H1 (cell line): ENCODE measurements around the gene PEPD. TPM values are rescaled to one million over a fixed set of nuclear protein-coding genes. Genes with fewer than 3 reads are reported as not detected.

Experiments
- BACH1 ChIP-seq: IDR thresholded peaks from 2 replicates; pipeline ENCODE4 v1.6.1; 2012; ENCODE audit warnings: low read length, improper control_type of control experiment
- polyA plus RNA-seq, 7 experiments: library from polyadenylated mRNA; depleted of rRNA in 3 of 7; stranded (reverse) in 5 of 7; unstranded in 2 of 7; fragments of >200 nt in 5 of 7; fragments of 200-250 nt in 2 of 7; gene quantifications; 1 replicate in 5 of 7; 2 replicates in 1 of 7; 4 replicates in 1 of 7; pipeline versions ENCODE4 v1.2.1 to v1.2.3, GENCODE V29; 2011 to 2013; ENCODE audit warnings: missing spikeins in 2 of 7, mixed read lengths in 2 of 7
- total RNA-seq: library from RNA; stranded (reverse); fragmentation: NEBNext Ultra II Directional; extraction: Animal tissue kit (Norgen Biotek cat#: 25700); gene quantifications from 2 replicates; pipeline ENCODE4 v1.2.1, GENCODE V29; 2021
- TF ChIP-seq, protein P1 (sequence below): fragments of 300-600 bp; sonication (generic); IDR thresholded peaks from 2 replicates; pipeline ENCODE4 v1.7.1; 2012; ENCODE audit warnings: low read length, moderate library complexity, mild to moderate bottlenecking, inconsistent platforms; ENCODE audit not compliant: insufficient replicate concordance

PEPD gene
- total and polyA plus RNA-seq, 2 of the 8 experiments (the other 6 are each of a cell fraction or from before 2014, with no cell fraction given), result 84.1 to 178 TPM

GRCh38 chr19:33472691-33473652, 48.6 kb downstream of the PEPD start (continued):
- TF ChIP-seq, protein P1, sequence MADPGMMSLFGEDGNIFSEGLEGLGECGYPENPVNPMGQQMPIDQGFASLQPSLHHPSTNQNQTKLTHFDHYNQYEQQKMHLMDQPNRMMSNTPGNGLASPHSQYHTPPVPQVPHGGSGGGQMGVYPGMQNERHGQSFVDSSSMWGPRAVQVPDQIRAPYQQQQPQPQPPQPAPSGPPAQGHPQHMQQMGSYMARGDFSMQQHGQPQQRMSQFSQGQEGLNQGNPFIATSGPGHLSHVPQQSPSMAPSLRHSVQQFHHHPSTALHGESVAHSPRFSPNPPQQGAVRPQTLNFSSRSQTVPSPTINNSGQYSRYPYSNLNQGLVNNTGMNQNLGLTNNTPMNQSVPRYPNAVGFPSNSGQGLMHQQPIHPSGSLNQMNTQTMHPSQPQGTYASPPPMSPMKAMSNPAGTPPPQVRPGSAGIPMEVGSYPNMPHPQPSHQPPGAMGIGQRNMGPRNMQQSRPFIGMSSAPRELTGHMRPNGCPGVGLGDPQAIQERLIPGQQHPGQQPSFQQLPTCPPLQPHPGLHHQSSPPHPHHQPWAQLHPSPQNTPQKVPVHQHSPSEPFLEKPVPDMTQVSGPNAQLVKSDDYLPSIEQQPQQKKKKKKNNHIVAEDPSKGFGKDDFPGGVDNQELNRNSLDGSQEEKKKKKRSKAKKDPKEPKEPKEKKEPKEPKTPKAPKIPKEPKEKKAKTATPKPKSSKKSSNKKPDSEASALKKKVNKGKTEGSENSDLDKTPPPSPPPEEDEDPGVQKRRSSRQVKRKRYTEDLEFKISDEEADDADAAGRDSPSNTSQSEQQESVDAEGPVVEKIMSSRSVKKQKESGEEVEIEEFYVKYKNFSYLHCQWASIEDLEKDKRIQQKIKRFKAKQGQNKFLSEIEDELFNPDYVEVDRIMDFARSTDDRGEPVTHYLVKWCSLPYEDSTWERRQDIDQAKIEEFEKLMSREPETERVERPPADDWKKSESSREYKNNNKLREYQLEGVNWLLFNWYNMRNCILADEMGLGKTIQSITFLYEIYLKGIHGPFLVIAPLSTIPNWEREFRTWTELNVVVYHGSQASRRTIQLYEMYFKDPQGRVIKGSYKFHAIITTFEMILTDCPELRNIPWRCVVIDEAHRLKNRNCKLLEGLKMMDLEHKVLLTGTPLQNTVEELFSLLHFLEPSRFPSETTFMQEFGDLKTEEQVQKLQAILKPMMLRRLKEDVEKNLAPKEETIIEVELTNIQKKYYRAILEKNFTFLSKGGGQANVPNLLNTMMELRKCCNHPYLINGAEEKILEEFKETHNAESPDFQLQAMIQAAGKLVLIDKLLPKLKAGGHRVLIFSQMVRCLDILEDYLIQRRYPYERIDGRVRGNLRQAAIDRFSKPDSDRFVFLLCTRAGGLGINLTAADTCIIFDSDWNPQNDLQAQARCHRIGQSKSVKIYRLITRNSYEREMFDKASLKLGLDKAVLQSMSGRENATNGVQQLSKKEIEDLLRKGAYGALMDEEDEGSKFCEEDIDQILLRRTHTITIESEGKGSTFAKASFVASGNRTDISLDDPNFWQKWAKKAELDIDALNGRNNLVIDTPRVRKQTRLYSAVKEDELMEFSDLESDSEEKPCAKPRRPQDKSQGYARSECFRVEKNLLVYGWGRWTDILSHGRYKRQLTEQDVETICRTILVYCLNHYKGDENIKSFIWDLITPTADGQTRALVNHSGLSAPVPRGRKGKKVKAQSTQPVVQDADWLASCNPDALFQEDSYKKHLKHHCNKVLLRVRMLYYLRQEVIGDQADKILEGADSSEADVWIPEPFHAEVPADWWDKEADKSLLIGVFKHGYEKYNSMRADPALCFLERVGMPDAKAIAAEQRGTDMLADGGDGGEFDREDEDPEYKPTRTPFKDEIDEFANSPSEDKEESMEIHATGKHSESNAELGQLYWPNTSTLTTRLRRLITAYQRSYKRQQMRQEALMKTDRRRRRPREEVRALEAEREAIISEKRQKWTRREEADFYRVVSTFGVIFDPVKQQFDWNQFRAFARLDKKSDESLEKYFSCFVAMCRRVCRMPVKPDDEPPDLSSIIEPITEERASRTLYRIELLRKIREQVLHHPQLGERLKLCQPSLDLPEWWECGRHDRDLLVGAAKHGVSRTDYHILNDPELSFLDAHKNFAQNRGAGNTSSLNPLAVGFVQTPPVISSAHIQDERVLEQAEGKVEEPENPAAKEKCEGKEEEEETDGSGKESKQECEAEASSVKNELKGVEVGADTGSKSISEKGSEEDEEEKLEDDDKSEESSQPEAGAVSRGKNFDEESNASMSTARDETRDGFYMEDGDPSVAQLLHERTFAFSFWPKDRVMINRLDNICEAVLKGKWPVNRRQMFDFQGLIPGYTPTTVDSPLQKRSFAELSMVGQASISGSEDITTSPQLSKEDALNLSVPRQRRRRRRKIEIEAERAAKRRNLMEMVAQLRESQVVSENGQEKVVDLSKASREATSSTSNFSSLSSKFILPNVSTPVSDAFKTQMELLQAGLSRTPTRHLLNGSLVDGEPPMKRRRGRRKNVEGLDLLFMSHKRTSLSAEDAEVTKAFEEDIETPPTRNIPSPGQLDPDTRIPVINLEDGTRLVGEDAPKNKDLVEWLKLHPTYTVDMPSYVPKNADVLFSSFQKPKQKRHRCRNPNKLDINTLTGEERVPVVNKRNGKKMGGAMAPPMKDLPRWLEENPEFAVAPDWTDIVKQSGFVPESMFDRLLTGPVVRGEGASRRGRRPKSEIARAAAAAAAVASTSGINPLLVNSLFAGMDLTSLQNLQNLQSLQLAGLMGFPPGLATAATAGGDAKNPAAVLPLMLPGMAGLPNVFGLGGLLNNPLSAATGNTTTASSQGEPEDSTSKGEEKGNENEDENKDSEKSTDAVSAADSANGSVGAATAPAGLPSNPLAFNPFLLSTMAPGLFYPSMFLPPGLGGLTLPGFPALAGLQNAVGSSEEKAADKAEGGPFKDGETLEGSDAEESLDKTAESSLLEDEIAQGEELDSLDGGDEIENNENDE, result no peak
- no peak for TF ChIP-seq BACH1
